HG03521 (cell line): ENCODE measurements around the gene GFPT1.
"Not testable (repeated sequence)": the region's sequence is repeated elsewhere in the genome, so short reads cannot be mapped to it uniquely, and the experiment has no call there.

Experiments
- ATAC-seq: cut with Tn5 transposase; IDR thresholded peaks from one replicate; pipeline ENCODE4 v1.9.1; 2021; ENCODE audit warnings: mild to moderate bottlenecking, moderate library complexity; ENCODE audit not compliant: unreplicated experiment

Gene GFPT1

GRCh38 chr2:69386789-69387734, at the start of gene GFPT1:
TSS of gene GFPT1 (minus strand) at chr2:69387227. CDS start at chr2:69387071, 156 bp downstream.
- peak; percentile 92 for ATAC-seq

GRCh38 chr2:69436596-69436937, 49.5 kb upstream of the GFPT1 start:
- ATAC-seq: no peak

GRCh38 chr2:69434753-69435152, 47.7 kb upstream of the GFPT1 start:
- no peak for ATAC-seq

GRCh38 chr2:69429491-69430183, 42.6 kb upstream of the GFPT1 start:
- no peak for ATAC-seq

GRCh38 chr2:69428981-69429380, 42.0 kb upstream of the GFPT1 start:
- no peak for ATAC-seq

GRCh38 chr2:69424419-69424818, 37.4 kb upstream of the GFPT1 start:
- no peak for ATAC-seq

GRCh38 chr2:69422198-69422597, 35.2 kb upstream of the GFPT1 start:
- ATAC-seq: no peak

- ATAC-seq: not testable (repeated sequence)
Measured at GRCh38 chr2:69419111-69419510, 32.1 kb upstream of the GFPT1 start.

- no peak for ATAC-seq
Measured at GRCh38 chr2:69416147-69416546, 29.1 kb upstream of the GFPT1 start.

- no peak for ATAC-seq
Measured at GRCh38 chr2:69411120-69411519, 24.1 kb upstream of the GFPT1 start.

- ATAC-seq: no peak
Measured at GRCh38 chr2:69405306-69405705, 18.3 kb upstream of the GFPT1 start.

GRCh38 chr2:69400121-69400520, 13.1 kb upstream of the GFPT1 start:
- ATAC-seq: no peak

- no peak for ATAC-seq
Measured at GRCh38 chr2:69397234-69397633, 10.2 kb upstream of the GFPT1 start.

- no peak for ATAC-seq
Measured at GRCh38 chr2:69395866-69396265, 8.8 kb upstream of the GFPT1 start.

GRCh38 chr2:69393963-69394362, 6.9 kb upstream of the GFPT1 start:
- ATAC-seq: no peak

- ATAC-seq: no peak
Measured at GRCh38 chr2:69390471-69390870, 3.4 kb upstream of the GFPT1 start.

- ATAC-seq: no peak
Measured at GRCh38 chr2:69390001-69390400, 3.0 kb upstream of the GFPT1 start.

GRCh38 chr2:69389271-69389670, 2.2 kb upstream of the GFPT1 start:
- no peak for ATAC-seq

- no peak for ATAC-seq
Measured at GRCh38 chr2:69387770-69388481, 899 bp upstream of the GFPT1 start.

- no peak for ATAC-seq
Measured at GRCh38 chr2:69386360-69386759, 667 bp downstream of the GFPT1 start.

GRCh38 chr2:69385443-69386151, 1.4 kb downstream of the GFPT1 start:
- ATAC-seq: no peak
